HEK293 (cell line): Measurements from ENCODE around the gene PFKL.

Source experiments
- CTCF ChIA-PET: fragments of 350-600 bp; formaldehyde crosslinking; extraction: SDS; loops from one replicate; lab custom pipeline; 2021; ENCODE audit warnings: antibody characterized with exemption; lab: Yijun Ruan, JAX
- POLR2A ChIA-PET: fragments of 300-600 bp; formaldehyde crosslinking; extraction: SDS; loops from one replicate; lab custom pipeline; 2020; ENCODE audit warnings: antibody characterized with exemption, inconsistent platforms; lab: Yijun Ruan, JAX
- H3K27ac ChIP-seq: fragments of 200-500 bp; sonication (Bioruptor generic); 2 replicates; pipeline ENCODE4 v1.5.1; 2014; ENCODE audit warnings: low read depth, low read length, control low read depth, inconsistent platforms; ENCODE audit errors: extremely low read depth
- H3K36me3 ChIP-seq, 2 experiments: fragments of 200-500 bp in 1 of 2; sonication (Bioruptor generic) in 1 of 2; 1 replicate in 1 of 2; 2 replicates in 1 of 2; pipeline ENCODE4 v1.5.1; 2014 to 2017; ENCODE audit warnings: inconsistent platforms in 2 of 2, low read length in 2 of 2; ENCODE audit not compliant: control insufficient read depth in 2 of 2, insufficient read depth in 1 of 2
- H3K4me1 ChIP-seq: fragments of 200-500 bp; sonication (Bioruptor generic); 2 replicates; pipeline ENCODE4 v1.5.1; 2014; ENCODE audit warnings: mild to moderate bottlenecking, low read length, inconsistent platforms; ENCODE audit not compliant: control insufficient read depth, insufficient read depth
- H3K4me3 ChIP-seq: 2 replicates; pipeline ENCODE4 v1.5.1; 2011; ENCODE audit warnings: low read depth, mild to moderate bottlenecking, control low read depth, low read length, moderate library complexity
- H3K9me3 ChIP-seq: fragments of 200-500 bp; sonication (Bioruptor generic); 2 replicates; pipeline ENCODE4 v1.5.1; 2014; ENCODE audit warnings: low read depth, low read length, inconsistent platforms; ENCODE audit not compliant: control insufficient read depth, insufficient read depth
- EGR2 ChIP-seq: fragments of 450-650 bp; formaldehyde crosslinking; IDR thresholded peaks from 2 replicates; pipeline ENCODE4 v1.5.1; 2016; ENCODE audit warnings: low read depth, missing biosample characterization, missing genetic modification characterization
- GLIS1 ChIP-seq: fragments of 450-650 bp; formaldehyde crosslinking; IDR thresholded peaks from 2 replicates; pipeline ENCODE4 v1.5.1; 2016; ENCODE audit warnings: missing biosample characterization, missing genetic modification characterization
- KLF1 ChIP-seq: fragments of 450-650 bp; formaldehyde crosslinking; IDR thresholded peaks from 2 replicates; pipeline ENCODE4 v1.5.1; 2016; ENCODE audit warnings: missing biosample characterization, missing genetic modification characterization
- OSR2 ChIP-seq: fragments of 450-650 bp; formaldehyde crosslinking; IDR thresholded peaks from 2 replicates; pipeline ENCODE4 v1.5.1; 2016; ENCODE audit warnings: missing biosample characterization, missing genetic modification characterization
- ZBTB20 ChIP-seq: fragments of 450-650 bp; formaldehyde crosslinking; IDR thresholded peaks from 2 replicates; pipeline ENCODE4 v1.5.1; 2016; ENCODE audit warnings: missing biosample characterization, missing genetic modification characterization
- ZBTB6 ChIP-seq: fragments of 450-650 bp; formaldehyde crosslinking; IDR thresholded peaks from 2 replicates; pipeline ENCODE4 v1.5.1; 2017; ENCODE audit warnings: missing biosample characterization, missing genetic modification characterization
- ZNF311 ChIP-seq: fragments of 450-650 bp; formaldehyde crosslinking; IDR thresholded peaks from 2 replicates; pipeline ENCODE4 v1.5.1; 2017; ENCODE audit warnings: missing biosample characterization, missing genetic modification characterization, borderline replicate concordance
- ZNF324 ChIP-seq: fragments of 450-650 bp; formaldehyde crosslinking; IDR thresholded peaks from 2 replicates; pipeline ENCODE4 v1.5.1; 2016; ENCODE audit warnings: missing biosample characterization, missing genetic modification characterization
- ZNF416 ChIP-seq: fragments of 450-650 bp; formaldehyde crosslinking; IDR thresholded peaks from 2 replicates; pipeline ENCODE4 v1.5.1; 2016; ENCODE audit warnings: missing biosample characterization, missing genetic modification characterization
- ZNF48 ChIP-seq: fragments of 450-650 bp; formaldehyde crosslinking; IDR thresholded peaks from 2 replicates; pipeline ENCODE4 v1.5.1; 2016; ENCODE audit warnings: missing biosample characterization, missing genetic modification characterization
- ZNF561 ChIP-seq: fragments of 450-650 bp; IDR thresholded peaks from 2 replicates; pipeline ENCODE4 v1.5.1; 2018; ENCODE audit warnings: missing biosample characterization, missing genetic modification characterization, borderline replicate concordance
- ZNF596 ChIP-seq: fragments of 450-650 bp; IDR thresholded peaks from 2 replicates; pipeline ENCODE4 v1.5.0; 2018; ENCODE audit warnings: missing biosample characterization, mild to moderate bottlenecking, missing genetic modification characterization, moderate library complexity
- ZNF600 ChIP-seq: fragments of 450-650 bp; formaldehyde crosslinking; IDR thresholded peaks from 2 replicates; pipeline ENCODE4 v1.5.1; 2016; ENCODE audit warnings: missing biosample characterization, missing genetic modification characterization
- ZNF701 ChIP-seq: fragments of 450-650 bp; formaldehyde crosslinking; IDR thresholded peaks from 2 replicates; pipeline ENCODE4 v1.5.1; 2016; ENCODE audit warnings: missing biosample characterization, missing genetic modification characterization
- ZNF785 ChIP-seq: fragments of 450-650 bp; formaldehyde crosslinking; IDR thresholded peaks from 2 replicates; pipeline ENCODE4 v1.5.1; 2016; ENCODE audit warnings: missing biosample characterization, missing genetic modification characterization
- TF ChIP-seq, protein P1 (sequence below): fragments of 450-650 bp; formaldehyde crosslinking; IDR thresholded peaks from 2 replicates; pipeline ENCODE4 v1.5.1; 2016; ENCODE audit warnings: missing biosample characterization, missing genetic modification characterization
- TF ChIP-seq, protein P2 (sequence below): fragments of 450-650 bp; formaldehyde crosslinking; IDR thresholded peaks from 2 replicates; pipeline ENCODE4 v1.5.1; 2016; ENCODE audit warnings: missing biosample characterization, missing genetic modification characterization
- TF ChIP-seq, protein P3 (sequence below): fragments of 450-650 bp; formaldehyde crosslinking; IDR thresholded peaks from 2 replicates; pipeline ENCODE4 v1.5.1; 2016; ENCODE audit warnings: missing biosample characterization, missing genetic modification characterization

PFKL gene

DNA sequence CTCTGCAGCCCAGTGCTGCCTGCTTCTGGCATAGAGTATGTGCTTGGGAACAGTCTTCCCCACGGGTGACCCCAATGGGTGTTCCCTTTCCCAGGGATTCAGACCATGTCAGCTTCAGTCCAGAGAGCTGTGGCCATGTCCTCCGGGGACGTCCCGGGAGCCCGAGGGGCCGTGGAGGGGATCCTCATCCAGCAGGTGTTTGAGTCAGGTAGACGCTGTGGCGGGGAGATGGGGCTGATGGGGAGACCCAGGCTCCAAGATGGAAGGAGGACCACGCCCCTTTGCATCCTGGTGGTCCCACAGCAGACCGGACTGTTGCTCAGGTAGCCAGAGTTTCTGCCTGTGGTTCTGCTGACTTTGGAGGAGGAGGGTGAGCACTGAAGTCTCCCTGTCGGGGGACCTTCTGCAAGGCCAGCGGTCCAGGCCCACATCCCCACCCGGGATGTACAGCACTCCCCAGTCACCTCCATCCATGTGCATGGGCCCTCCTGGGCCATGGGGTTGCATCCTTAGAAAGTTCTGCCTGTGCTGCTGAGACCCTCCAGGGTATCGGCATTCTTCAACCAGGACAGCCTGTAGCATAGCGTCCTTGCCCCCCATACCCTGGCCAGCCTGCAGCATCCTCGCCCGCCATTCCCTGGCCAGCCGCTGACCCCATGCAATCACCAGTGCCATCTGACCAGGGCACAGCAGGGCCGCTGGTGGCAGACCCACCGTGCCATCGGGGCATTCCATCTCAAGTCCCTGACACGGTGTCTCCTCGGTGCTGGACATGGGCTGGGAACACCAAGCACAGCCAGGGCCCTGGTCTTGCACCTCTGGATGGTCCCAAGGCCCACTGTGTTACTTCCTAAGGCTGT is 11.4 kb upstream of the PFKL start:
- no peaks in the 10 kb centered on the region for H3K9me3 ChIP-seq
- POLR2A ChIA-PET: no interaction called here
- no peaks in the 10 kb centered on the region for H3K36me3 ChIP-seq
- no peak for TF ChIP-seq ZNF311 (tag by site-specific recombination)
- TF ChIP-seq OSR2 (tag by site-specific recombination): no peak
- TF ChIP-seq ZNF600 (tag by site-specific recombination): peak; percentile 45; the same call in 1 of the 2 replicates
- no peak for TF ChIP-seq ZNF324 (tag by site-specific recombination)
- no peak for TF ChIP-seq ZNF48 (tag by site-specific recombination)
- no peak for TF ChIP-seq ZNF416 (tag by site-specific recombination)
- CTCF ChIA-PET: interaction anchor here (1.8 to 1.9 kb wide), 2 partner anchors 8 to 9 kb away, joined by 4 to 14 read pairs; no protein-coding TSS in a partner anchor
- H3K27ac ChIP-seq: no peak overlapping the region
- H3K4me1 ChIP-seq: no peaks in the 10 kb centered on the region
- H3K4me3 ChIP-seq: no peak overlapping the region

DNA sequence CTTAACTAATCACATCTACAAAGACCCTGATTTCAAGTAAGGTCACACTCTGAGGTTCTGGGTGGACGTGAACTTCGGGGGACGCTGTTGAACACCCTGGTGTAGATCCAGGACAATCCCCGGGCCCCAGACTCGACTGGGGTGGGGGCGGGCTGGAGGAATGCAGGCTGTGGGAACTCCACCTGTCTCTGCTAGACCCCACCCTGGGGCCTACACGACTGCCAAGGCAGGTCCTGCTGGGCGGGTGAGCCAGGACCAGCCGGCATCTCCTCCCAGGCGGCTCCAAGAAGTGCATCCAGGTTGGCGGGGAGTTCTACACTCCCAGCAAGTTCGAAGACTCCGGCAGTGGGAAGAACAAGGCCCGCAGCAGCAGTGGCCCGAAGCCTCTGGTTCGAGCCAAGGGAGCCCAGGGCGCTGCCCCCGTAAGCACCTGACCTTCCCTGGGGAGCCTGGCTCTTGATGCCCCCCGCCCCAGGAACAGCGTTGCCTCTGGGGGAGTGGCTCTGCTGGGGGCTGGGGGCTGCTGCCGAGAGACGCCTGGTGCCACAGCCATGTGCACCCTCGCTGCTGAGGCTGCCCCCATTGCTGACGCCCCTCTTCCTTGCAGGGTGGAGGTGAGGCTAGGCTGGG is 10.4 kb upstream of the PFKL start:
- TF ChIP-seq ZNF701 (tag by site-specific recombination) (no peak), ZBTB6 (tag by site-specific recombination) (no peak), KLF1 (peak; percentile 91), ZNF596 (tag by site-specific recombination) (no peak), EGR2 (peak; percentile 23; the same call in 1 of the 2 replicates)
- TF ChIP-seq, protein P1, sequence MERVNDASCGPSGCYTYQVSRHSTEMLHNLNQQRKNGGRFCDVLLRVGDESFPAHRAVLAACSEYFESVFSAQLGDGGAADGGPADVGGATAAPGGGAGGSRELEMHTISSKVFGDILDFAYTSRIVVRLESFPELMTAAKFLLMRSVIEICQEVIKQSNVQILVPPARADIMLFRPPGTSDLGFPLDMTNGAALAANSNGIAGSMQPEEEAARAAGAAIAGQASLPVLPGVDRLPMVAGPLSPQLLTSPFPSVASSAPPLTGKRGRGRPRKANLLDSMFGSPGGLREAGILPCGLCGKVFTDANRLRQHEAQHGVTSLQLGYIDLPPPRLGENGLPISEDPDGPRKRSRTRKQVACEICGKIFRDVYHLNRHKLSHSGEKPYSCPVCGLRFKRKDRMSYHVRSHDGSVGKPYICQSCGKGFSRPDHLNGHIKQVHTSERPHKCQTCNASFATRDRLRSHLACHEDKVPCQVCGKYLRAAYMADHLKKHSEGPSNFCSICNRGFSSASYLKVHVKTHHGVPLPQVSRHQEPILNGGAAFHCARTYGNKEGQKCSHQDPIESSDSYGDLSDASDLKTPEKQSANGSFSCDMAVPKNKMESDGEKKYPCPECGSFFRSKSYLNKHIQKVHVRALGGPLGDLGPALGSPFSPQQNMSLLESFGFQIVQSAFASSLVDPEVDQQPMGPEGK: peak; percentile 38; the same call in 1 of the 2 replicates
- Histone ChIP-seq H3K36me3 (no peaks in the 10 kb centered on the region), H3K27ac (no peak overlapping the region), H3K4me3 (no peak overlapping the region), H3K4me1 (no peaks in the 10 kb centered on the region), H3K9me3 (no peaks in the 10 kb centered on the region)
- CTCF ChIA-PET: no interaction called here
- POLR2A ChIA-PET: no interaction called here

DNA sequence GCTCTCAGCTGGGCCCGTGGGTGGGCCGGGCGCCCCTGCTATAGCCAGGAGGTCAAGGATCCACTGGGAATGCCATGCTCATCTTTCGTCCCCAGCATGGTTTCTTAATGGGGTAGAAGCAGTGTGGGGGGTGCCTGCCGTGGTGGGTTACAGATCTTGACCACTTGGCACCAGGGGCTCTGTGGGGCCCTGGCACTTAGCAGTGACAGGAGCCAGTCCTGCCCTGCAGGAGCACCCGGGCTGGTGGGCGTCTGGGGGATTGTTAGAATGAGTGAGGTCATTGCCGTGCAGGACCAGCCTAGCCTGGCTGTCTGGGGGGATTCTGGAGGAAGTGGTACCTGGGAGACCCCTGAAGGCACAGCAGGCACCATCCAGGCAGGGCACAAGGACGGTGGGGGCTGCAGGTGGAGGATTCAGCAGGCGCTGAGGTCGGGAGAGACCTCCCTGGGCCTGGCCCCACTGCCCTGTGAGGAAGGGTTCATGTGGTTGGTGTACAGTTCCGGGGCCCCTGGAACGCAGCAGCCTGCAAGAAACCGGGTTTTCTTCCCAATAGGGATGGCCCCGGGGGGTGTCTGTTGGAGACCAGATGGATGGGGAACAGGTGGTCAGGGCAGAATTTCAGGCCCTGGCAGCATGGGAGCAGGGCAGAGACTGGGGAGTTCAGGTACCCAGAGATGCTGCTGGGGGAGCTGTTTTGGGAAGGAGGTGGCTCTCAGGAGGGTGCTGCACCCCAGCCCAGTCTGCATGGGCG is 9.4 kb upstream of the PFKL start:
- POLR2A ChIA-PET: no interaction called here
- no peaks in the 10 kb centered on the region for H3K9me3 ChIP-seq
- H3K27ac ChIP-seq: no peak overlapping the region
- CTCF ChIA-PET: no interaction called here
- no peak overlapping the region for H3K4me3 ChIP-seq
- no peaks in the 10 kb centered on the region for H3K4me1 ChIP-seq
- no peaks in the 10 kb centered on the region for H3K36me3 ChIP-seq
- peak; percentile 47; the same call in 1 of the 2 replicates for TF ChIP-seq EGR2
- TF ChIP-seq, protein P2, sequence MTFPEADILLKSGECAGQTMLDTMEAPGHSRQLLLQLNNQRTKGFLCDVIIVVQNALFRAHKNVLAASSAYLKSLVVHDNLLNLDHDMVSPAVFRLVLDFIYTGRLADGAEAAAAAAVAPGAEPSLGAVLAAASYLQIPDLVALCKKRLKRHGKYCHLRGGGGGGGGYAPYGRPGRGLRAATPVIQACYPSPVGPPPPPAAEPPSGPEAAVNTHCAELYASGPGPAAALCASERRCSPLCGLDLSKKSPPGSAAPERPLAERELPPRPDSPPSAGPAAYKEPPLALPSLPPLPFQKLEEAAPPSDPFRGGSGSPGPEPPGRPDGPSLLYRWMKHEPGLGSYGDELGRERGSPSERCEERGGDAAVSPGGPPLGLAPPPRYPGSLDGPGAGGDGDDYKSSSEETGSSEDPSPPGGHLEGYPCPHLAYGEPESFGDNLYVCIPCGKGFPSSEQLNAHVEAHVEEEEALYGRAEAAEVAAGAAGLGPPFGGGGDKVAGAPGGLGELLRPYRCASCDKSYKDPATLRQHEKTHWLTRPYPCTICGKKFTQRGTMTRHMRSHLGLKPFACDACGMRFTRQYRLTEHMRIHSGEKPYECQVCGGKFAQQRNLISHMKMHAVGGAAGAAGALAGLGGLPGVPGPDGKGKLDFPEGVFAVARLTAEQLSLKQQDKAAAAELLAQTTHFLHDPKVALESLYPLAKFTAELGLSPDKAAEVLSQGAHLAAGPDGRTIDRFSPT: no peak
- TF ChIP-seq, protein P3, sequence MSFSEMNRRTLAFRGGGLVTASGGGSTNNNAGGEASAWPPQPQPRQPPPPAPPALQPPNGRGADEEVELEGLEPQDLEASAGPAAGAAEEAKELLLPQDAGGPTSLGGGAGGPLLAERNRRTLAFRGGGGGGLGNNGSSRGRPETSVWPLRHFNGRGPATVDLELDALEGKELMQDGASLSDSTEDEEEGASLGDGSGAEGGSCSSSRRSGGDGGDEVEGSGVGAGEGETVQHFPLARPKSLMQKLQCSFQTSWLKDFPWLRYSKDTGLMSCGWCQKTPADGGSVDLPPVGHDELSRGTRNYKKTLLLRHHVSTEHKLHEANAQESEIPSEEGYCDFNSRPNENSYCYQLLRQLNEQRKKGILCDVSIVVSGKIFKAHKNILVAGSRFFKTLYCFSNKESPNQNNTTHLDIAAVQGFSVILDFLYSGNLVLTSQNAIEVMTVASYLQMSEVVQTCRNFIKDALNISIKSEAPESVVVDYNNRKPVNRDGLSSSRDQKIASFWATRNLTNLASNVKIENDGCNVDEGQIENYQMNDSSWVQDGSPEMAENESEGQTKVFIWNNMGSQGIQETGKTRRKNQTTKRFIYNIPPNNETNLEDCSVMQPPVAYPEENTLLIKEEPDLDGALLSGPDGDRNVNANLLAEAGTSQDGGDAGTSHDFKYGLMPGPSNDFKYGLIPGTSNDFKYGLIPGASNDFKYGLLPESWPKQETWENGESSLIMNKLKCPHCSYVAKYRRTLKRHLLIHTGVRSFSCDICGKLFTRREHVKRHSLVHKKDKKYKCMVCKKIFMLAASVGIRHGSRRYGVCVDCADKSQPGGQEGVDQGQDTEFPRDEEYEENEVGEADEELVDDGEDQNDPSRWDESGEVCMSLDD: no peak
- 0 out of 2 replicates have a peak, but pooled peaks have one; percentile 37 for TF ChIP-seq ZBTB20 (tag by site-specific recombination)
- TF ChIP-seq GLIS1: peak; percentile 6; the same call in 1 of the 2 replicates
- no peak for TF ChIP-seq ZNF785
- TF ChIP-seq ZNF561 (tag by site-specific recombination): no peak
